ENCODE results near the gene SF3B5. TPM values are rescaled to one million over a fixed set of nuclear protein-coding genes. Genes with fewer than 3 reads are reported as not detected.

Gene SF3B5
- total RNA-seq, 2 experiments from 2014 or later = 113 to 124 TPM

GRCh38 chr6:144143106-144143505 is 47.7 kb upstream of the SF3B5 start:
- TF ChIP-seq, protein P1, sequence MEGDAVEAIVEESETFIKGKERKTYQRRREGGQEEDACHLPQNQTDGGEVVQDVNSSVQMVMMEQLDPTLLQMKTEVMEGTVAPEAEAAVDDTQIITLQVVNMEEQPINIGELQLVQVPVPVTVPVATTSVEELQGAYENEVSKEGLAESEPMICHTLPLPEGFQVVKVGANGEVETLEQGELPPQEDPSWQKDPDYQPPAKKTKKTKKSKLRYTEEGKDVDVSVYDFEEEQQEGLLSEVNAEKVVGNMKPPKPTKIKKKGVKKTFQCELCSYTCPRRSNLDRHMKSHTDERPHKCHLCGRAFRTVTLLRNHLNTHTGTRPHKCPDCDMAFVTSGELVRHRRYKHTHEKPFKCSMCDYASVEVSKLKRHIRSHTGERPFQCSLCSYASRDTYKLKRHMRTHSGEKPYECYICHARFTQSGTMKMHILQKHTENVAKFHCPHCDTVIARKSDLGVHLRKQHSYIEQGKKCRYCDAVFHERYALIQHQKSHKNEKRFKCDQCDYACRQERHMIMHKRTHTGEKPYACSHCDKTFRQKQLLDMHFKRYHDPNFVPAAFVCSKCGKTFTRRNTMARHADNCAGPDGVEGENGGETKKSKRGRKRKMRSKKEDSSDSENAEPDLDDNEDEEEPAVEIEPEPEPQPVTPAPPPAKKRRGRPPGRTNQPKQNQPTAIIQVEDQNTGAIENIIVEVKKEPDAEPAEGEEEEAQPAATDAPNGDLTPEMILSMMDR (IDR thresholded peaks at IDR 0.05) = no peak
- ChIA-PET POLR2A (interaction anchor here (0.9 to 4.0 kb wide), 2 partner anchors 8 to 79 kb away, joined by 3 to 12 read pairs; partner anchors contain the start of gene STX11), CTCF (interaction anchor here (0.8 kb wide), 1 partner anchor 38 kb away, joined by 4 read pairs; no protein-coding TSS in a partner anchor)

GRCh38 chr6:144141470-144141869 is 46.1 kb upstream of the SF3B5 start:
- H3K9me3 Mint-ChIP-seq = no peaks in the 10 kb centered on the region

More at GRCh38 chr6:144143106-144143505, 47.7 kb upstream of the SF3B5 start:
- ATAC-seq (ENCODE audit: poor library complexity) (no peak), DNase-seq (no peak)
- Histone ChIP-seq H3K27me3 (ENCODE audit: control insufficient read depth in 1 of 2, insufficient read depth in 2 of 2, low read length in 2 of 2) (no peaks in the 10 kb centered on the region), H3K9me3 (ENCODE audit: control insufficient read depth in 1 of 2, insufficient read depth in 1 of 2, low read length in 2 of 2) (no peaks in the 10 kb centered on the region), H3K4me1 (ENCODE audit: insufficient read depth, low read length) (no peaks in the 10 kb centered on the region), H3K36me3 (ENCODE audit: insufficient read depth, low read length) (no peaks in the 10 kb centered on the region), H3K4me3 (ENCODE audit: low read length) (no peak overlapping the region), H3K27ac (ENCODE audit: low read depth in 1 of 2, low read length in 2 of 2) (no peak overlapping the region)
- Mint-ChIP-seq H3K27me3 (no peaks in the 10 kb centered on the region), H3K36me3 (ENCODE audit: low read depth) (no peaks in the 10 kb centered on the region), H3K27ac (no peak overlapping the region), H3K4me1 (ENCODE audit: low read depth) (no peaks in the 10 kb centered on the region), H3K4me3 (no peak overlapping the region), H3K9me3 (no peaks in the 10 kb centered on the region)
- intact Hi-C loops (cut with DNase I, micrococcal nuclease) = no loop called here

GRCh38 chr6:144140867-144141266 is 45.5 kb upstream of the SF3B5 start:
- no peak overlapping the region for H3K27ac Mint-ChIP-seq
- Histone ChIP-seq H3K27me3 (ENCODE audit: control insufficient read depth in 1 of 2, insufficient read depth in 2 of 2, low read length in 2 of 2) (no peaks in the 10 kb centered on the region), H3K36me3 (ENCODE audit: insufficient read depth, low read length) (no peaks in the 10 kb centered on the region), H3K27ac (ENCODE audit: low read depth in 1 of 2, low read length in 2 of 2) (no peak overlapping the region), H3K4me3 (ENCODE audit: low read length) (no peak overlapping the region), H3K9me3 (ENCODE audit: control insufficient read depth in 1 of 2, insufficient read depth in 1 of 2, low read length in 2 of 2) (no peaks in the 10 kb centered on the region), H3K4me1 (ENCODE audit: insufficient read depth, low read length) (no peaks in the 10 kb centered on the region)
- no peak for ATAC-seq (ENCODE audit: poor library complexity)
- ChIA-PET POLR2A (interaction anchor here (1.3 to 4.0 kb wide), 2 partner anchors 10 to 34 kb away, joined by 4 to 12 read pairs; partner anchors contain the start of gene STX11), CTCF (no interaction called here)
- TF ChIP-seq, protein P1 (IDR thresholded peaks at IDR 0.05) = no peak
- H3K4me3 Mint-ChIP-seq = no peak overlapping the region
- no peaks in the 10 kb centered on the region for H3K27me3 Mint-ChIP-seq
- no peak for DNase-seq
- no peaks in the 10 kb centered on the region for H3K4me1 Mint-ChIP-seq (ENCODE audit: low read depth)
- intact Hi-C loops (cut with DNase I, micrococcal nuclease) = no loop called here
- no peaks in the 10 kb centered on the region for H3K36me3 Mint-ChIP-seq (ENCODE audit: low read depth)
- H3K9me3 Mint-ChIP-seq = no peaks in the 10 kb centered on the region

More at GRCh38 chr6:144141470-144141869, 46.1 kb upstream of the SF3B5 start:
- no peaks in the 10 kb centered on the region for H3K36me3 ChIP-seq (ENCODE audit: insufficient read depth, low read length)
- DNase-seq (no peak), ATAC-seq (ENCODE audit: poor library complexity) (no peak)
- H3K27me3 ChIP-seq (ENCODE audit: control insufficient read depth in 1 of 2, insufficient read depth in 2 of 2, low read length in 2 of 2) = no peaks in the 10 kb centered on the region
- H3K4me1 Mint-ChIP-seq (ENCODE audit: low read depth) = no peaks in the 10 kb centered on the region
- CTCF ChIA-PET = no interaction called here
- H3K27ac ChIP-seq (ENCODE audit: low read depth in 1 of 2, low read length in 2 of 2) = no peak overlapping the region
- H3K9me3 ChIP-seq (ENCODE audit: control insufficient read depth in 1 of 2, insufficient read depth in 1 of 2, low read length in 2 of 2) = no peaks in the 10 kb centered on the region
- H3K36me3 Mint-ChIP-seq (ENCODE audit: low read depth) = no peaks in the 10 kb centered on the region
- no peak overlapping the region for H3K27ac Mint-ChIP-seq
- TF ChIP-seq, protein P1 (IDR thresholded peaks at IDR 0.05) = no peak
- H3K4me3 Mint-ChIP-seq = no peak overlapping the region
- POLR2A ChIA-PET = interaction anchor here (1.3 to 4.0 kb wide), 2 partner anchors 9 to 34 kb away, joined by 4 to 12 read pairs; partner anchors contain the start of gene STX11
- H3K4me1 ChIP-seq (ENCODE audit: insufficient read depth, low read length) = no peaks in the 10 kb centered on the region
- H3K27me3 Mint-ChIP-seq = no peaks in the 10 kb centered on the region
- intact Hi-C loops (cut with DNase I, micrococcal nuclease) = no loop called here
- H3K4me3 ChIP-seq (ENCODE audit: low read length) = no peak overlapping the region
